Muscle of arm (tissue), 12 donors: ENCODE results near the gene KLF16. TPM values are rescaled to one million over a fixed set of nuclear protein-coding genes. Genes with fewer than 3 reads are reported as not detected.
A peak's percentile ranks its signal among the peaks of the same experiment; 100 is the strongest.

ENCODE experiments used
- DNase-seq: peaks from one replicate; pipeline ENCODE4 v3.0.0-alpha.2; 2013
- polyA plus RNA-seq, 12 donors: library from polyadenylated mRNA; unstranded; fragments of 120-200 nt; gene quantifications; one replicate each; pipeline ENCODE4 v1.2.1, GENCODE V29; 2013; ENCODE audit not compliant: insufficient read length in 12 of 12

The KLF16 gene
- polyA plus RNA-seq, 12 donors = 6.1 to 16.4 (median 8.1) TPM; not detected in 1

DNA sequence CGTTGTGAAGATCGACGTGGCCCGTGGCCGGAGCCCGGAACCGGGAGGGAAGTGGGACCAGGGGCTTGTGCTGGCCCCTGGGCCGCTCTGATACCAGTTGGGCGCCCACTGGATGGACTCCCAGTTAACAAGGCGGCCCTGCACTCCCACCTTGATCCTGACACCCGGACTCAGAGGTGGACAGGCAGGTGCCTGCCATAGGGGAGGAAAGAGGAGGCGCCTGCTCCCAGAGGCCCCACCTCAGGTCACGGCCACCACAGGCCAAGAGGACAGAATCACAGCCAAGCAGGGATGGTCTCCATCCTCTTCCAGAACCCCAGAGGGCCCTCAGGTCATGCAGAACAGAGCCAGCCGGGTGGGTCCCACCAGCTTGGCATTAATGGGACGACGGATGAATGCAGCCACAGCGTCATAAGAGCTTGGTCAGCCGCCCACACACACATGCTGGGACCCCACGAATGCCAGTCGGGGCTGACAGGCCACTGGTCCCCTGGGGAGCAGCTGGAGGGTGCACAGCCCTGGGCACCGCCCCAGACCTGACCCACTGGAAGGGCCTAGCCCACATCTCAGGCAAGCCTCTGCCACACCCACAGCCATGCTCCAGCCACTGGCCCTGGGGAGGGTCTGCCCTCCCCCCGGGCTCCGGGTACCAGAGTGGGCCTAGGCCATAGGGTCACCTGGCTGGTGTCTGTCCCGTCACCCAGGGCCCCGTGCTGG, 9.6 kb upstream of the KLF16 start:
- no peak for DNase-seq

DNA sequence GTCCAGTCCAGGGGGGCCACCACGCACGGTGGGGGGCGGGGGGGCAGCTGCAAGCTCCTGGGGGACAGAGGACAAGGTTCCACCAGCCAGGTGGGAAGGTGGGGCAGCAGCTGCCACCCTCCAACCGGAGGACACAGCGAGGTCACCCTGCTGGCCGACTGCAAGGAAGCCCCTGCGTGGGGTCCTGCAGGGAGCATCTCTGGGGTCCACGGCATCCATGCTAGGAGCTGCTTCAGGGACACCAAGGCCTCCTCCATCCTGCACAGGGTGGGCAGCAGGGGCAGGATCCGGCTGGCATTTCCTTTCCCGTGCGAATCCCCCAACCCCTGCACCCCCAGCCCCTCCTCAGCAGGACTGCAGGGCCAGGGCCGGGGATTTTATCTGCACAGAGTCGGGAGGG, 8.3 kb upstream of the KLF16 start:
- no peak for DNase-seq

DNA sequence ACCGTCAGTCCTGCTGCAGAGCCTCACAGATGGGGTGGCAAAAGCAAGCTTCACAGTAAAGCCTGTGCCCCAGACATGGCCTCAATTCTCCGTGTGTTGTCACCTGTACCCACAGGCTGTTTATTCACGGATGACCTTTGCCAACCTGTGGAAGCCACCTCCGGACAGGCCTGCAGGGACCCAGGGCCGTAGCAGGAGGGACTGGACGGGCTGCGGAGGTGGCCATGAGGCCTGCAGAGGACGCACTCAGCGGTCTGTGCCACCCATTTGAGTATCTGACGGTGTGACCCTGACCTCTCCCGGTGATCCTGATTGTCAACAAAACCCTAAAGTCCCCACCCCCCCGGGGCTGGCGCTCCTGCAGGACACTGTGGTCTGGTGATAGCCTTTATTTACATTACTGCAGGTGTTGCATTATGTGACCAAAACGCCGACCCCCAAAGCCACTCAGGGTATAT, 7.8 kb upstream of the KLF16 start:
- DNase-seq = no peak

DNA sequence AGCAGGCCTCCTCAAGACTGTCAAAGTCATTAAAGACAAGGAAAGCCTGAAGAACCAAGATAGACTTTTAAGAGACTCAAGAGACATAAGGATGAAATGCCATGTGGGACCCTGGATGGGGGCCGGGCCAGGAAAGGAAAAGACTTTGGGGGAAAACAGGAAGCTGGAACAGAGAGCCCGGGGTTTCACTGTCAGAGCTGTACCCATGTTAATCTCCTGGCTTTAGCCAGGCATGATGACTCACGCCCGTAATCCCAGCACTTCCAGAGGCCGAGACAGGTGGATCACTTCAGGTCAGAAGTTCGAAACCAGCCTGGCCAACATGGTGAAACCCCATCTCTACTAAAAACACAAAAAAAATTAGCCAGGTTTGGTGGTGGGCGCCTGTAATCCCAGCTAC, 5.6 kb upstream of the KLF16 start:
- DNase-seq = no peak

DNA sequence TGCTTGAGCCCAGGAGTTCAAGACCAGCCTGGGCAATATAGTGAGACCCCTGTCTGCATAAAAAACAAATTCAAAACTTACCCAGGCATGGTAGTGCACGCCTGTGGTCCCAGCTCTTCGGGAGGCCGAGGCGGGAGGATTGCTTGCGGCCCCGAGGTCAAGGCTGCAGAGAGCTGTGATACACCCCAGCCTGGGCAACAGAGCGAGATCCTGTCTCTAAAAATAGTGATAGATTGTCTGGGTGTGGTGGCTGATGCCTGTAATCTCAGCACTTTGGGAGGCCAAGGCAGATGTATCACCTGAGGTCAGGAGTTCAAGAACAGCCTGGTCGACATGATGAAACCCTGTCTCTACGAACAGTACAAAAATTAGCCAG, 4.0 kb upstream of the KLF16 start:
- no peak for DNase-seq

DNA sequence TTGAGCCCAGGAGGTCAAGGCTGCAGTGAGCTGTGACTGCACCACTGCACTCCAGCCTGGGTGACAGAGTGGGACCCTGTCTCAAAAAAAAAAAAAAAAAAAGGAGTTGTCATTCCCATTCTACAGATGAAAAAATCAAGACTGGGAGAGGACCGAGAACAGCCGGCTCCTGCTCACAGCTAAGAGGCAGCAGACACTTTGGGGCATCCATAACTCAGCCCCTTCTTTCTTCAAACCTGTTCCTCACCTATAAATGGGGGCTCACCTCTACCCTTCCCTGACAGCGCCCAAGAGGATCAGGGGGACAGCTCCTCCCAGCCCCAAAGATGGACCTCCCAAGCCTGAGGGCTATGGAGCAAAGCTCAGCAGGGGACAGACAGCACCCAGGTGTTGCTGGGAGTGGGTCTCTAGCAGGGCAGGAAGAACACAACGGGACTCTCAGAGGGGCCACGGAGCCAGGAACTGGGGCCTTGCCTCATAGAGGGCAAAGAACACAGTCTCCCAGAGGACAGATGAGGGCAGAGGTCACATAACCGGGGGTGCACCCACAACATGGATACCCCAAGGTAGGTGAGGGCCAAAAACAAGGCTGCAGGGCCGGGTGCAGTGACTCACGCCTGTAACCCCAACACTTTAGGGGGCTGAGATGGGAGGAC, 3.4 kb upstream of the KLF16 start:
- no peak for DNase-seq

DNA sequence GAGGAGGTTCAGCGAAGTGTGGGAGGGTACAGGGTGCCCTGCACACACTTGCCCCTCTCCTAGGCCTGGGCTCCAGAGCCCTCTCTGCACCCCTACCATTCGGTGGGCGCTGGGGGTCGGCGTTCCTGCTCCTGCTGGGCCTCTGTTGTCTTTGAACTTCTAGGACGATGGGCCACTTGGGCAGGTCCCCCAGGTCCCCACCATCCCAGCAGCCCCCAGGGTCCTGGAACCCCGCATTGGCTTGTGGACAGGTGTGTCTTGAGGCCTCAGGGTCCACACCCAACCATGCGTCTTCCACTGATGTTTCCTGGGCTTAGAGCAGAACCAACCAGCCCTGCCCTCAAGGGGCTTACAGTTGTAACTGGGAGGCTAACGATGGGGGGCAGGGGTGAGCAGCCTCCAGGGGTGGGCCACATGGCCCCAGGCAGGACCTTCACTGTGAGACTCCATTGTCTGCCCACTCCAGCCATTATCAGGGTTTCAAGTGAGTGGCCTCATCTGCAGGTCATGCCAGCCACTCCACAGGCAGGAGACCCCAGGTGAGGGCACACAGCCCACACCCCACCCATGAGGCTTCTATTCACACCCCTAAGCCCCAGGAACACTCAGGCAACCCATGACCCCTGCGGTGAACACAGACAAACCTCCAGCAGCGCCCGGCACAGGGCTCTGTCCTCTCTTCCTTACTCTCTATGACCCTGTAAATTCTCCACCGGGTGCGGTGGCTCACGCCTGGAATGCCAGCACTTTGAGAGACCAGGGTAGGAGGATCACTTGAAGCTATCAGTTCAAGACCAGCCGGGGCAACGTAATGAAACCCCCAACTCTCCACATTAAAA, 2.0 kb upstream of the KLF16 start:
- no peak for DNase-seq

DNA sequence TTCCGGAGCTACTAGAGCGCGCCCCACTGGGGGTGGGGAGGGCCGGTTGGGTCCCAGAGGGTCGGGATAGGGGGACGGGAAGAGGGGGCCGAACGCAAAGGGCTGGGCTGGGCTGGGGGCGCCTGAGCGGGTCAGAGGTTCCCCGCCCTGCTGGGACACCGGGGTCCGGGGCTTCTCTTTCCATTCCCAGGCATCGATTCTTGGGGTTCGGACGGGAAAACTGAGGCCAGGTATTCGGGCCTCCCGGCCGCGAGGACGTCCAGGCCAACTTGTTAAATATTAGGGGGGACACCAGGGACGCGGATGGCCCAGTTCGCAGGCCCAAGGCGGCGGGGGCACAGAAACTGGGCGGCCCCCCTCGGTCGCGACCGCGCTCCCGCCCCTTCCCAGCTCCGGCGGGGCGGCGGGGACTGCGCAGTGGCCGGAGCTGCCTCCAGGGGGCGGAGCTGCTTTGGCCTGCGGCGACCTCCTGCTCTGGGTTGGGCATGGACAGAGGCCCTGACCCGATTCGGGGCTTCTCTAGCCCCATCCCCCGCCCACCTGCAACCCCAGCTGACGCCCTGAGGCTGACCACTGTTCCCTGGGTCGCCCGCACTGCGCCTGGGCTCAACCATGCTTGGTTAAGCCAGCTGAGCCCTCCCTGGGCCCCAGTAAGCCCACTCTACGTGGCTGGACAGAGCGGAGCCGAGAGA, 1.2 kb upstream of the KLF16 start:
- no peak for DNase-seq

DNA sequence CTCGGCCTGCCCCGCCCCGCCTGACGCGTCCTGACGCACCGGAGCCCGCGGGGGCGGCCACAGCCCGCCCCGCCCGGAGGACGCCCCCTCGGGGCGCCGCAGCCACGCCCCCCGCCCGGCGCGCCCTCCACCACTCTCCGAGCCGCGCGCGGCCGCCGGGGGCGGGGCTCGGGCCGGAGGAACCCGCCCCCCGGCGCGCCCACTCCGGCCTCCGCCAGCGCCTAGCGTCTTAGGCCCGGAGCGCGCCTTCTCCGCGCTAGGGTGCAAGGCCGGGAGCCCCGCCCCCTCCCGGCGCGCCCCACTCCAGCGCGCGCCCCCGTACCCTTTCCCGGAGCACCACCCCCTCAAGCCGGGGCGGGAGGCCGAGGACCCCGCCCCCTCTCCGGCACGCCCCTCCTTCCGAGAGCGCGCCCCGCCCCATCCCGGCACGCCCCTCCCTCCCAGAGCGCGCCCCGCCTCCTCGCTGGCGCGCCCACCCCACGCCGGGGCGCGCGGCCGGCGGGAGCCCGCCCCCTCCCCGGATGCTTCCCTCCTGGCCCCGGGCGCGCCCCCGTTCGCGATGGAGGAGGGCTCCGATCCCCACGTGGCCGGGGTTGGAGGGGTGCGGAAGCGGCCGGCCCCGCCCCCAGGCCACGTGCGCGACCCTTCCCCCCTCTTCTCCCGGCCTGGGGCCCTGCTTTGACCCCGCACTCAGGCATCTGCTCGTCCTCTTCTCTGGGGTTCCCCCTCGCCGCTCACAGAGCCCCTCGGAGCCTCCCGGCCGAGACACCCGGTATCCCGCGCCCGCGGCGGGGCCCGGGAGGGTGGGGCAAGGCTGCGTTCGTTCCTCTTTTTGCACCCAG, 480 bp upstream of the KLF16 start:
- peak; percentile 89 for DNase-seq

DNA sequence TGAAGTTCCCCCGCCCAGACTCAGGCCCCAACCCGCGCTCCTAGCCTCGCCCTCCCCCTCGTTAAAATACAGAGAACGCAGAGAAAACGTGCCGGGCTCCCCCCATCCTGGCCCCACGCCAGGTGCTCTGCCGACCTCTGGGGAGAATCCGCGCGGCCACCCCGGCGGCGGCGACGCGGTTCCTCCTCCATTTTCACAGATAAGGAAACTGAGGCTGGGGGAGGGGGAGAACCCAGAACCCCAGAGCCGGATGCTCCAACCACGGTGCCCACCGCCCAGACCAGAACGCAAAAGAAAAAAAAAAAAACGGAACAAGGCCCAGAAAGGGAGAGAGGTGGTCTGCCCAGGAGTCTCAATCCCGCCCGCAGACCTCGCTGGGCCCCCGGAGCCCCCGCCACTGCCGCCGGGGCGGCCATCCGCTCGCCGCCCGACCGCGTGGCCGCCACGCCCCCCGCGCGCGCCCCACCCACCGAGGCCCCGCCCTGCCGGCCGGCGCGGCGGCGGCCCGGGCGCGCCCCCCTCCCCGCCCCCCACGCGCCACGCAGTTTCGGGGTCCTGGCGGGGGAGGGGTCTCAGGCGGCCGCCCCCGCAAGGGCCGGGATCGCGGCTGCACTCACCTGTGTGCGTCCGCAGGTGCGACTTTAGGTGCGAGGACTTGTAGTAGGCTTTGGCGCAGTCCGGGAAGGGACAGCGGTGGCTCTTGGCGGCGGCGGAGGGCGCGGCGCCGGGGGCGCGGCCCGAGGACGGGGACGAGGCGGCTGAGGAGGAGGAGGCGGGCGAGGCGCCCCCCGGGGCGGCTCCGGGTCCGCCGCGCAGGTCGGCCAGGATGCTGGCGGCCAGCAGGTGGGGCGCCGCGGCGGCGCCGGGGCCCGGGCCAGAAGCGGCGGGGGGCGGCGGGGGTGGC, 703 bp downstream of the KLF16 start:
- no peak for DNase-seq

DNA sequence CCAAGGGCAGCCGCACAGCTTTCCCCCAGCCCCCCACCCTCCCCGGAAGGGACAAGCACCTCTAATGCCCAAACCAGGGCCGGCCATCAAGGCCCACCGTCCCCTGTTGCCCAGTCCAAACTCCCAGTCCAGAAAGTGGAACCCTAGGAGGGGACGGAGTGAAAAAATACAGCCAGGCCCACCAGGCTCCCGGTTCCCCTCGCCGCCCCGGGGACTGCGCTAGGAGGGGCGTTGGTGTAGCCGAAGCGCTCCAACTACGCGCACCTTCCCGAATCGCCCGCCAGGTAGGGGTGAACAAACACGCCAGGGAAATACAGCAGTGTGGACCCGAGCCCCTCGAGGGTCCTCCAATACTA, 1.3 kb downstream of the KLF16 start:
- no peak for DNase-seq

DNA sequence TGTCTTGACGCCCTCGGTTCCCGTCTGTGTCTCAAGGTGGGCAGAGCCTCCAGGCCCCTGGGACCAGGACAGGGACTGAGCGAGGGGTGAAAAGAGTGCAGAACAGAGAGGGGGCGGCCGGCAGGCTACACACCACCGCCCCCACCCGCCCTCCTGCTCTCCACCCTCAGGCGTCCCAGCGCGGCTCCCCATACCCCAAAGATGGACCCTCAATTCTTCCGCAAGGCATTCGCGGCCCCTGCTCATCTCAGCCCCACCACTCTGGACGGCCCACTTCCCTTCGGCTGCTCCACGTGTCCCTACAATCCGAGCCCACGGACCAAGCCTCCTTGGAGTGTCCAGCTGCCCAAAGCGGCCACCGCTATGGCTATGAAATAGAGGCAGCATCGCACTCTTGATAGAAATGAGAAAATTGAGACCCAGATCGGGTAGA, 1.8 kb downstream of the KLF16 start:
- no peak for DNase-seq

DNA sequence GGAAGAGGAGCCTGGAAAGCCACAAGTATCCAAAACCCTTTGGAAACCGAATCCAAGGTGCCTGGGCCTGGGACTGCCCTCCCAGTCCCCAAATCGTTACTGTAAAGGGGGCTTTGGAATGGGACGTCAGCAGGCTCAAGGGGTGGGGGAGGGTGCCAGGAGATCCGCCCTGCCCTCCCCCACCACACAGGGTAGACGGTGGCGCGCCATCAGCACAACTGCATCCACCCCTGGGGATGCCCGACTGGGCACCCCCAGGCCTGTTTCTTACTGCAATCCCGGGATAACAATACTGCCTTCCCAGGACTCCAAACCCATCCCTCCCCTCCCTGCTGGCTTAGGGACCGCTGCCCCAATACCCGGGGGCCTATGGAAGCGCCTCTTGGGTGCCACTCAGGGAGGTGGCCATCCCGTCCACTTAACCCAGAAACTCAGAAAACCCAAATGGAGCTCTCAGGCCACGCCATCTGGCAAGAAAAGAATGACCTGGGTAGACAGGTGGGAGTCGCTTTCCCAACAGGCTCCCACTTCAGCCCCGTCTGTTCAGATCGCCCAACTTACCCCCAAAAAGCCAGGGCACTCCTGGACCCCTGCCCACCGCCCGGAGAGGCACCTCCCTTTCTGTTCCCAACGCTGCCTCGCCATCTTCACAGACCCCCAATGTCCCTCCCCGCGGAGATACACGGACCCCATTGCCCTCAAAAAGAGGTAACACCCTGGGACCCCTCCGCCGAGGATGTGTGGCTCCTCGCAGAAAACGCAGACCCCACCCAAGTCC, 2.4 kb downstream of the KLF16 start:
- no peak for DNase-seq

DNA sequence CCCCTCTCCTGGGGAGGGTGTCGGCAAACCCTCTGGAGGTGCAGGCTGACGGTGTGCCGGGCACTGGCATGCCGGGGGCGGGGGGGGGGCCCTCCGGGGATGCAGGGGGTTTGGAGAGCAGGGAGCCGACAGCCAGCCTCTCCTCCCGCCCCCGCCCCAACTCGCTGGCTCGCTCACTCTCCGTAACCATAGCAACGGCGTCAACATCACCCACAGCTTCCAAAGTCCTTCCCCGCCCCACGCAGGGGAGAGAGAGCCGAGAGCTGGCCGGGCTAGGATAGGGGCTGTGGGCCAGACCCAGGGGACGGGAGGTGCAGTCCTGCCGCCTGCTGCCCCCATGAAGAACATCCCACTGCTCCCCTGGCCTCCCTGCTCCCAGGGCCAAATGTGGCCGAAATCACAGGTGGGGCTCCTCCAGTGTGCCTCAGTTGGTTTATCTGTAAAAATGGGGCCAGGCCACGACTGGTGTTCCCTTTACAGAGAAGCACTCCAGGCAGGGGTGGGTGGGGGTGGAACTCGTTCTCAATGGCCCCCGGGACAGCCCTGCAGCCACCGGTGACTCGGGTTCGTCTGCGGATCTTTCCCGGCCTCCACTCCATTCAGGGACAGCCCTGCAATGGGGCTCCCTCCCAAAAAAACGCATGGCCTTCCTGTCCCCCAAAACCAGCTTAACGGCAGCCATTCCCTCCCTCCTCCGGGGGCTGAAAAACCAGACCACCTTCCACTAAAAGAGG, 3.2 kb downstream of the KLF16 start:
- peak; percentile 80 for DNase-seq

DNA sequence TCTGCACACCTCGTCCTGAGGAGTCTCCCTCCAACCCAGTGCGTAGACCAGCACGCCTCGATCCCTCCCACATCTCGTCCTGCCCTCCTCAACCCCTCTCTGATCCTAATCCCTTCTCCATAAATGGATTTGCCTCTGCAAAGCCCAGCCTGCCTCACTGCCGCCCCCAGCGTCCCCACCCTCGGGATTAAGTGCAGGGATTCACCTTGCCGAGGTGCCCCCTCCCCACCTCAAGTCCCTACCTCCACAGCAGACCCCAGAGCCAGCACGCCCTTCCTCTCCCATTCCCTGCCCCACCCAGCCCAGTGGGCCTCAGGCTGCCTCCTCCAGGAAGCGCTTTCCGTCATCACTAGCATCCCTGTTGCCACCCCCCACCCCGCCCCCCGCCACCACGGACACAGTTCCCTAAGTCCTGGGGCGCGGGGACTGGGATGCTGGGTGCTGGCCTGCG, 4.0 kb downstream of the KLF16 start:
- no peak for DNase-seq

DNA sequence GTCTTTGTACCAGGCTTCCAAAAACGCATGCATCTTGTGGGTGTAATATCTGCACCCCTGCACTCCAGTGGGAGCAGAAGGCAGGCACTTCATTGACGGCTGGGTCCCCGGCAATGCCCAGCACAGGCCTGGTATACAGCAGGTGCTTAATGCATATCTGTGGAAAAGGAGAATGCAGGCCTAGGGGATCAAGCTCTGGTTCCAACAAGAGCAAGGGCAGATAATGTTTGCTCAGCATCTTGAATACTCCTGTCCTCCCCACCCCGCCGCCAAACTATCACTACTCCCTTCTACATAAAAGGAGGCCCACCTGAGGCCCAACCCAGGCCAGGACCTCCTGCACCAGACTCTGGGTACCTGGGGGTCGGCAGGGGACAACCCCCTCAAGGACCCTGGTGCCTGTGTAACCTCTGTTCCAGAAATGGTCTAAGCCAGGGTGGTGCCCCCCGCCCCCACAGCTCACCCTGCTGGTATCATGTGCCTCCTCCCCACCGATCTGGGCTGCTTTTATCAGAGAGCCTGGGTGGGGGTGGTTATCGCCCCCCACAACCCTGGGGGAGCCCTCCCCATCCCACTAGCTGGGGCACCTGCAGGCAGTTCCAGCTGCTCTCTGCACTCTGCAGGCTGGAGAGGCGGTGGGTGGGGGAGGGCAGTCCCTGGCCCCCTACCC, 4.8 kb downstream of the KLF16 start:
- no peak for DNase-seq

DNA sequence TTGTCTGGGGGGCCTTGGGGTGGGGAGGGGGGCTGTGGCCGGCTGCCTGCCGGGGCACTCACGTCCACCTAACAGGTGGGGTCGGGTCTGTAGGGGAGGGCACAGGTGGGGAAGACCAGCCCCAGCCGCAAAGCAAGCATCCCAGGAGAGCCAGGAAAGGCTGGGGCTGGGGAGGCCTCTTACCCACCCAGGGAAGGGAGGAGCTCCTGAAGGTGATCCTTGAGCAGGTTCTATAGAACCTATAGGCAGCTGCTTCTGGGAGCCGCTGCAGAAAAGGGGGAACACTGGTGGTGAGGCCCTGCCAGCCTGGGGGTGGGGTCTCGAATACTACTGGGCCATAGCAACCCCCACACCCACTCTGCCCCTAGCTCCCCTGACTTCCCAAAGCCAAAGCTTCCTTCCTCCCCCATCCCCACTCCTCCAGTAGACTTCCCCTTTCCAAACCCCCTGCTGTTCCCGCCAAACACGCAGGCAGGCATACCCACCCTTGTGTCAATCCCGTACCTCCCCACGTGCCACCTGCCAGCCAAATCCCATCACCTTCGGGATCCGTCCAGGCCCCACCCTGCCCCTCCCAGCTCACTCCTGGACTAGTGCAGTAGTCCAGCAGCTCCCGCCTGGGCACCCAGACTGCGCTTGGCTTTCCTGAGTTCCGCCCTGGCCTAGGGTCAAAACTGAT, 5.6 kb downstream of the KLF16 start:
- no peak for DNase-seq
